Adrenal gland (tissue), 12 donors: ENCODE measurements around the gene ITPRIP. TPM values are rescaled to one million over a fixed set of nuclear protein-coding genes. Genes with fewer than 3 reads are reported as not detected.

ENCODE experiments used
- DNase-seq, 7 donors: peaks; one replicate each; pipeline ENCODE4 v3.0.0-alpha.2; 2019 to 2020
- H3K27ac ChIP-seq, 5 donors: fragments of 200-600 bp; sonication (generic) in 4 of 5; 1 replicate in 3 of 5; 2 replicates in 2 of 5; pipeline versions ENCODE4 v1.5.1 to v1.8.0; 2016 to 2020; ENCODE audit warnings: mild to moderate bottlenecking in 1 of 5
- H3K27me3 ChIP-seq: fragments of 200-600 bp; 2 replicates; pipeline ENCODE4 v1.8.0; 2021
- H3K36me3 ChIP-seq, 2 donors: fragments of 200-600 bp; replicated peaks in 1 of 2; 1 replicate in 1 of 2; 2 replicates in 1 of 2; pipeline versions ENCODE4 v1.5.1 to v1.8.0; 2018 to 2022
- H3K4me1 ChIP-seq, 2 donors: fragments of 200-600 bp; replicated peaks in 1 of 2; 1 replicate in 1 of 2; 2 replicates in 1 of 2; pipeline versions ENCODE4 v1.5.1 to v1.8.0; 2018 to 2021
- H3K4me3 ChIP-seq, 4 donors: fragments of 200-600 bp; sonication (generic) in 3 of 4; one replicate each; pipeline ENCODE4 v1.5.1; 2016 to 2018
- H3K9me3 ChIP-seq, 3 donors: fragments of 200-600 bp; sonication (generic) in 1 of 3; replicated peaks in 1 of 3; 1 replicate in 2 of 3; 2 replicates in 1 of 3; pipeline versions ENCODE4 v1.5.1 to v1.8.0; 2016 to 2021
- CTCF ChIP-seq, 6 experiments: fragments of 450-650 bp in 4 of 6; fragments of 200-600 bp in 2 of 6; sonication (generic) in 1 of 6; IDR thresholded peaks; 1 replicate in 5 of 6; 2 replicates in 1 of 6; pipeline versions ENCODE4 v1.5.1 to v1.8.0; 2016 to 2021; ENCODE audit warnings: antibody characterized with exemption in 6 of 6, mild to moderate bottlenecking in 2 of 6, moderate library complexity in 1 of 6
- POLR2A ChIP-seq, 2 donors: fragments of 450-650 bp; IDR thresholded peaks; one replicate each; pipeline ENCODE4 v1.6.1; 2017; ENCODE audit warnings: antibody characterized with exemption in 2 of 2, mild to moderate bottlenecking in 2 of 2, moderate library complexity in 1 of 2
- WGBS, 4 donors: extraction: QIAGEN DNeasy Blood & Tissue Kit in 2 of 4; methylation state at CpG; one replicate each; pipeline versions ENCODE4 v1.1.5 to v1.1.7; 2013 to 2017; 5-methylcytosine and 5-hydroxymethylcytosine counted together
- intact Hi-C, 2 donors: fragments of 100-400 bp; cut with DNase I; formaldehyde crosslinking; loops; one replicate each; pipeline versions ENCODE4 v1.14.1 to v1.15.0; 2022 to 2023
- polyA plus RNA-seq, 3 donors: library from polyadenylated mRNA; stranded (reverse); fragments of 200-250 nt in 2 of 3; fragments of 350-450 nt in 1 of 3; fragmentation: Illumina TruSeq in 1 of 3; extraction: RNeasy Lipid Tissue Mini Kit (QIAGEN cat#74804) in 1 of 3; gene quantifications; one replicate each; pipeline ENCODE4 v1.2.3, GENCODE V29; 2013 to 2014
- total RNA-seq, 9 donors: library from RNA; depleted of rRNA in 4 of 9; stranded (reverse); fragments of >200 nt in 4 of 9; fragments of 120-200 nt in 1 of 9; fragmentation: NEBNext Ultra II Directional in 1 of 9; extraction: Animal tissue kit (Norgen Biotek cat#: 25700) in 1 of 9; gene quantifications; one replicate each; pipeline versions ENCODE4 v1.1.0 to v1.2.4, GENCODE V29; 2013 to 2023
- donor health status: healthy with polysubstance abuse.
- donor health status: Bipolar disorder and iron deficiency.
- donor health status: DM: yes; HTN: yes; CAD: no.
- donor health status: DM: no; HTN: no; CAD: no.
- donor health status: DM: no; HTN: no; CAD: no.
- donor health status: DM: yes; HTN: yes; CAD: no.

Gene ITPRIP
- total and polyA plus RNA-seq, 12 donors = 4.2 to 27.0 (median 19.1) TPM

GRCh38 chr10:104318810-104319741 lies 19.2 kb downstream of the ITPRIP start:
- H3K4me3 ChIP-seq = no peak overlapping the region
- H3K36me3 ChIP-seq = peaks cover 0 to 18% of the 10 kb centered on the region in 2 donors
- H3K4me1 ChIP-seq = peaks cover 13 to 52% of the 10 kb centered on the region in 2 donors
- WGBS, 4 donors = 67 to 73% (median 69%) methylated on average over 14 to 19 of the region's 19 CpGs
- H3K27ac ChIP-seq = peak overlapping the region in 2 of 5 donors; percentile 38 to 60
- TF ChIP-seq POLR2A (IDR thresholded peaks at IDR 0.05) = no peak
- TF ChIP-seq CTCF (IDR thresholded peaks at IDR 0.05) = no peak
- peak in 1 of 7 donors; percentile 33 for DNase-seq
- no peaks in the 10 kb centered on the region for H3K27me3 ChIP-seq
- no peaks in the 10 kb centered on the region for H3K9me3 ChIP-seq
- intact Hi-C loops = no loop called here

DNA sequence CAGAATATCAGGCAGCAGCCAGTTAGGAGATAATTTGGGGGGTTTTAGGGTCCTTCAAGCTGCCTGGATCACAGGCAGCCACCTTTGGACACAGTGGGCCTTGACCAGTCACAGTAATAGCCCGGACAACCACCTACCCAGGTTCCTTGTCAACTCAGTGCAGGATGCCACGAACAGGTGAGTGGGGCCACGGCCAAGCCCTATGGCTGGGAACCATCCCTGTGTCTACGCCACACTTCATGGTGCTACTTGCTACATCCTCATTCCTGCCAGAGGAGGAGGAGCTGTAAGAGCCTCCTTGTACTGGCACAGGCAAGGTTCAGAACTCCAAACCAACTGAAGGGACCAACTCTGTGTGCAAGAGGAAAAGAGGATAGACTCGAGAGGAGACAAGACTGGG lies 19.9 kb downstream of the ITPRIP start:
- H3K9me3 ChIP-seq = no peaks in the 10 kb centered on the region
- intact Hi-C loops = no loop called here
- no peak overlapping the region for H3K4me3 ChIP-seq
- peaks cover 0 to 26% of the 10 kb centered on the region in 2 donors for H3K36me3 ChIP-seq
- peak in 1 of 7 donors; percentile 4 for DNase-seq
- H3K27ac ChIP-seq = peak overlapping the region in 1 of 5 donors; percentile 60
- H3K4me1 ChIP-seq = peaks cover 13 to 44% of the 10 kb centered on the region in 2 donors
- 88 to 99% (median 94%) methylated on average over 5 of the region's 5 CpGs for WGBS, 4 donors
- H3K27me3 ChIP-seq = no peaks in the 10 kb centered on the region
- TF ChIP-seq POLR2A (IDR thresholded peaks at IDR 0.05) (no peak), CTCF (IDR thresholded peaks at IDR 0.05) (no peak)

GRCh38 chr10:104317726-104318299 lies 20.5 kb downstream of the ITPRIP start:
- Histone ChIP-seq H3K4me3 (no peak overlapping the region), H3K9me3 (no peaks in the 10 kb centered on the region), H3K36me3 (peaks cover 0 to 31% of the 10 kb centered on the region in 2 donors), H3K27me3 (no peaks in the 10 kb centered on the region), H3K4me1 (peaks cover 13 to 39% of the 10 kb centered on the region in 2 donors), H3K27ac (peak overlapping the region in 1 of 5 donors; percentile 60)
- no peak for TF ChIP-seq POLR2A (IDR thresholded peaks at IDR 0.05)
- TF ChIP-seq CTCF (IDR thresholded peaks at IDR 0.05) = no peak
- 88 to 92% (median 91%) methylated on average over 7 of the region's 7 CpGs for WGBS, 4 donors
- DNase-seq = no peak
- intact Hi-C loops = no loop called here

- peak overlapping the region in 2 of 5 donors; percentile 30 to 60 for H3K27ac ChIP-seq
- peaks cover 13 to 34% of the 10 kb centered on the region in 2 donors for H3K4me1 ChIP-seq
- H3K9me3 ChIP-seq = no peaks in the 10 kb centered on the region
- WGBS, 4 donors = 60 to 73% (median 66%) methylated on average over 6 of the region's 6 CpGs
- H3K4me3 ChIP-seq = no peak overlapping the region
- intact Hi-C loops = no loop called here
- no peak for DNase-seq
- no peaks in the 10 kb centered on the region for H3K27me3 ChIP-seq
- H3K36me3 ChIP-seq = peaks cover 0 to 36% of the 10 kb centered on the region in 2 donors
- no peak for TF ChIP-seq CTCF (IDR thresholded peaks at IDR 0.05)
- TF ChIP-seq POLR2A (IDR thresholded peaks at IDR 0.05) = no peak
Observed at GRCh38 chr10:104317269-104317710, 21.0 kb downstream of the ITPRIP start.
